AG09319 (cell line): ENCODE measurements around the gene ELMO1.

ENCODE experiments used
- DNase-seq: peaks from one replicate; pipeline ENCODE4 v3.0.0-alpha.2; 2010; ENCODE audit warnings: low read depth; ENCODE audit errors: extremely low read depth
- TF ChIP-seq, protein P1 (sequence below): IDR thresholded peaks from 2 replicates; pipeline ENCODE4 v1.5.1; 2011; ENCODE audit warnings: low read depth, mild to moderate bottlenecking, inconsistent platforms, low read length, moderate library complexity

Gene ELMO1

GRCh38 chr7:37108615-37109014 lies 340.0 kb downstream of the ELMO1 start:
- no peak for DNase-seq
- TF ChIP-seq, protein P1, sequence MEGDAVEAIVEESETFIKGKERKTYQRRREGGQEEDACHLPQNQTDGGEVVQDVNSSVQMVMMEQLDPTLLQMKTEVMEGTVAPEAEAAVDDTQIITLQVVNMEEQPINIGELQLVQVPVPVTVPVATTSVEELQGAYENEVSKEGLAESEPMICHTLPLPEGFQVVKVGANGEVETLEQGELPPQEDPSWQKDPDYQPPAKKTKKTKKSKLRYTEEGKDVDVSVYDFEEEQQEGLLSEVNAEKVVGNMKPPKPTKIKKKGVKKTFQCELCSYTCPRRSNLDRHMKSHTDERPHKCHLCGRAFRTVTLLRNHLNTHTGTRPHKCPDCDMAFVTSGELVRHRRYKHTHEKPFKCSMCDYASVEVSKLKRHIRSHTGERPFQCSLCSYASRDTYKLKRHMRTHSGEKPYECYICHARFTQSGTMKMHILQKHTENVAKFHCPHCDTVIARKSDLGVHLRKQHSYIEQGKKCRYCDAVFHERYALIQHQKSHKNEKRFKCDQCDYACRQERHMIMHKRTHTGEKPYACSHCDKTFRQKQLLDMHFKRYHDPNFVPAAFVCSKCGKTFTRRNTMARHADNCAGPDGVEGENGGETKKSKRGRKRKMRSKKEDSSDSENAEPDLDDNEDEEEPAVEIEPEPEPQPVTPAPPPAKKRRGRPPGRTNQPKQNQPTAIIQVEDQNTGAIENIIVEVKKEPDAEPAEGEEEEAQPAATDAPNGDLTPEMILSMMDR = no peak

DNA sequence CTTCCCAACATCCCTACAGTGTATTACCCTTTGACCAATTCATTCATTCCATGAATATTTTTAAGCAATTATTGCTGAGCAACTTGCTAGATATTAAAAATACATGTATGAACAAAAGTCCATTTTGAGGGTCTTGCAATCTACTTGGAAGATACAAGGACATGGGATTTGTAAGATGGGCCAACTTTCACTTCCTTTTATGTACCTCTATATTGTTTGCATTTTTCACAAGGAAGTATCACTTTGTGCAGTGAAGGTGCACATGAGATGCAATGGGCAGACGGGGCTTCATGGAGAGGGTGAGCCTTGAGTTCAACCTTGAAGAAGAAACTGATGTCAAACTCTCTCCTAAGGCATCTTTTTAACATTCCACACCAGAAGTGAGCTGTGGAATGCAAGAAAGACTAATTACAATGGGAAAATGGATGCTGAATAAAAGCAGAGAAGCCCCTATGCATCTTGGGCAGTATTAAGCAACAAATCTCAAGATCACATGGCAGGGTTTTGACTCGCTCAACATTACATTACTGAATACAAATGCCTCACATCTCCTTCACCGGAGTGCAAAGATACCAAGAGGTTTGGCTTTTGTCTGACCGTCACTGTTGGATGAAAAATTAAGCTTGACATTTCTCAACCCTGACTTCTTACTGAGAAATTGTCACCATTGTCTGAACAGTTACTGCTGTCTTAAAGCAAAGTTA lies 341.5 kb downstream of the ELMO1 start:
- TF ChIP-seq, protein P1 = no peak

DNA sequence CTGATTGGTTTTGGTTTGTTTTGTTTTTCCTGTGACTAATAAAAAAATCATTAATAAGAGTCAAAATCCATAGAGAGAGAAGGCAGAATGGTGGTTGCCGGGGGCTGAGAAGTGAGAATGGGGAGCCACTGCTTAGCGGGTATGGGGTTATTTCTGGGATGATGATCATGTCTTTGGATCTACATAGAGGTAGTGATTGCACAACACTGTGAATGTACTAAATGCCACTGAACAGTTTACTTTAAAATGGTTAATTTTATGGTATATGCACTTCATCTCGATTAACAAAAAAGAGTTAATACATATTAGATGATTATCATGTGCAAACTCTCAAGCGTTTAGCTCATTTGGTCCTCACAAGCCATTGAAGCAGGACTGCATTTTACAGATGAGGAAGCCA lies 342.9 kb downstream of the ELMO1 start:
- no peak for DNase-seq
- TF ChIP-seq, protein P1 = no peak

More for the DNA sequence above, 341.5 kb downstream of the ELMO1 start:
- no peak for DNase-seq

GRCh38 chr7:37104822-37105518 lies 343.7 kb downstream of the ELMO1 start:
- TF ChIP-seq, protein P1 = no peak
- no peak for DNase-seq

DNA sequence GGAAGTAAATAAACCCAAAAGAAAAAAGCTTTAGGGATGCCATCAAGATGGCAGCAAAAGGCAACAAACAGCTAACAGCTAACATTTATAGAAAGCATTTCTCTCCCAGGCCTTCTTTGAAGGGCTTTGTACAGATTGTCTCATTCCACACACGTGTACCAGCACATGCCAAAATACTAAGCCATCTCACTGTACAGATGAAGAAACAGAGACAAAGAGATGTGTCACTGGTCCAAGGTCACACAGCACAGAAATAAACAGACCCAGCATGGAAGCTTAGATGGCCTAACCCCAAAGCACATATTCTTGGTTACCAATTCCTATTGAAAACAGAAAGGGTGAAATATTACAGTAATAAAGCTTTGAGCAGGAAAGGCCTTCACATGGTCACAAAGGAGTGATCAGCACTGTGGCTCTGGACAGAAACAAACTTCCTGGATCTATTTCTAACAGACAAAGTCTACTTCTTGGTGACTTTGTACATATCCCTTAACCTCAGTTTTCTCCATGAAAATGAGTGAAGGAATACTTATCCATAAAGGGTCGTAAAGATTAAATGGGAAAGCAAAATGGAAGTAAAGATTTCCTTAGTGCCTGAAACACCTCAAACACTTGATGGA lies 346.0 kb downstream of the ELMO1 start:
- TF ChIP-seq, protein P1 = no peak
- no peak for DNase-seq

DNA sequence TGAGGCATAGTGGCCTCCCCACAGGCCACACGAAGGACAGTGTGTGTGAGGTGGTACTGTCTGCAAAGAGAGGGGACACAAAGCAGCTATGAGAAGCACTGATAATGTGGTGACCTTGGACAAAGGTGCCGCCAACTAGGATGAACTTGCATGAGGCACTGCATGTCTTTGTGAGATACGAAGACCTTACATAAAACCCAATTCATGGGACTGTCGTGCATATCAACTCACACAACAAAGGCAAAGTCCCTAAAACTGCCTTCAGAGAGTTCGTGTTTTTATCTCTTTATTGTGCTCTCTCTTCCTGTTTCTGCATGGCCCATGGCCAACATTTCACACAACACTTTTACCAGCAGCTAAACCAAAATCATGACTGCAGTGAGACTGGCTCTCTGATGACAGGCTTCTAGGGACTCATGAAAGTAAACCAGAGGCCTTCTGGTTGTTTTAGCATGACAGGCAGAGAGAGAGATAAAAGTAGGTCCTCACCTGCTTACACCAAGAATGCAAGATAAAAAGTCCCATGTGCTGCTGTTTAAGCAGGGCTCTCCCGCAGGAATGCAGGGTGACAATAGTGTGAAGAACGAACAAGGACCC lies 347.8 kb downstream of the ELMO1 start:
- no peak for DNase-seq
- TF ChIP-seq, protein P1 = no peak
